Neural progenitor cell (in vitro differentiated cells): ENCODE data around the gene STXBP4. TPM values are rescaled to one million over a fixed set of nuclear protein-coding genes. Genes with fewer than 3 reads are reported as not detected.

Experiments used
- DNase-seq: peaks from one replicate; pipeline ENCODE4 v3.0.0-alpha.2; 2016; ENCODE audit warnings: low spot score
- H2AFZ ChIP-seq: fragments of 200-600 bp; sonication (generic); replicated peaks from 2 replicates; pipeline ENCODE4 v1.6.1; 2016; ENCODE audit warnings: antibody characterized with exemption
- H3F3A ChIP-seq: fragments of 200-600 bp; sonication (generic); 2 replicates; pipeline ENCODE4 v1.6.1; 2016; ENCODE audit warnings: antibody characterized with exemption, low read depth
- H3K27ac ChIP-seq: fragments of 200-600 bp; sonication (generic); 2 replicates; pipeline ENCODE4 v1.5.1; 2016; ENCODE audit warnings: mild to moderate bottlenecking
- H3K27me3 ChIP-seq: fragments of 200-600 bp; sonication (generic); 2 replicates; pipeline ENCODE4 v1.6.1; 2016; ENCODE audit warnings: mild to moderate bottlenecking, moderate library complexity
- H3K36me3 ChIP-seq: fragments of 200-600 bp; sonication (generic); 2 replicates; pipeline ENCODE4 v1.5.1; 2016
- H3K4me1 ChIP-seq: fragments of 200-600 bp; sonication (generic); 2 replicates; pipeline ENCODE4 v1.6.1; 2016; ENCODE audit warnings: mixed run types
- H3K4me2 ChIP-seq: fragments of 200-600 bp; sonication (generic); 2 replicates; pipeline ENCODE4 v1.6.1; 2016
- H3K4me3 ChIP-seq: fragments of 200-600 bp; sonication (generic); 2 replicates; pipeline ENCODE4 v1.5.1; 2016
- H3K79me2 ChIP-seq: fragments of 200-600 bp; sonication (generic); 2 replicates; pipeline ENCODE4 v1.6.1; 2016; ENCODE audit warnings: low read depth
- H3K9ac ChIP-seq: fragments of 200-600 bp; sonication (generic); 2 replicates; pipeline ENCODE4 v1.6.1; 2016
- H3K9me3 ChIP-seq: fragments of 200-600 bp; sonication (generic); 2 replicates; pipeline ENCODE4 v1.5.1; 2016; ENCODE audit warnings: low read depth
- H4K20me1 ChIP-seq: fragments of 200-600 bp; sonication (generic); 2 replicates; pipeline ENCODE4 v1.6.1; 2016; ENCODE audit warnings: low read depth
- H3K27ac Mint-ChIP-seq: 3 replicates; pipeline ENCODE4 v1.8.0; 2021; ENCODE audit warnings: mixed read lengths
- H3K27me3 Mint-ChIP-seq: 2 replicates; pipeline ENCODE4 v1.8.0; 2022; ENCODE audit warnings: low read depth, mild to moderate bottlenecking, inconsistent platforms, moderate library complexity, mixed read lengths; ENCODE audit not compliant: insufficient read depth
- H3K36me3 Mint-ChIP-seq: 3 replicates; pipeline ENCODE4 v1.8.0; 2021; ENCODE audit warnings: mixed read lengths
- H3K4me1 Mint-ChIP-seq: 3 replicates; pipeline ENCODE4 v1.8.0; 2021; ENCODE audit warnings: mixed read lengths
- H3K4me3 Mint-ChIP-seq: 3 replicates; pipeline ENCODE4 v1.8.0; 2021; ENCODE audit warnings: mild to moderate bottlenecking, moderate library complexity, mixed read lengths
- H3K9me3 Mint-ChIP-seq: 3 replicates; pipeline ENCODE4 v1.8.0; 2020; ENCODE audit warnings: mixed read lengths
- EZH2 ChIP-seq: fragments of 200-600 bp; sonication (generic); IDR thresholded peaks from 2 replicates; pipeline ENCODE4 v1.6.1; 2017; ENCODE audit warnings: antibody characterized with exemption, mild to moderate bottlenecking, moderate library complexity
- EZH2phosphoT487 ChIP-seq: fragments of 200-600 bp; sonication (generic); IDR thresholded peaks from 2 replicates; pipeline ENCODE4 v1.6.1; 2017; ENCODE audit warnings: antibody characterized with exemption
- total RNA-seq: library from RNA; depleted of rRNA; stranded (reverse); fragments of >200 nt; gene quantifications from 2 replicates; pipeline ENCODE4 v1.2.3, GENCODE V29; 2015; ENCODE audit warnings: low replicate concordance
- TF ChIP-seq, protein P1 (sequence below): fragments of 200-600 bp; sonication (generic); IDR thresholded peaks from 2 replicates; pipeline ENCODE4 v1.5.1; 2017; ENCODE audit warnings: antibody characterized with exemption, mild to moderate bottlenecking

The STXBP4 gene
- total RNA-seq, 1 donor from 2014 or later, result 111 TPM

DNA sequence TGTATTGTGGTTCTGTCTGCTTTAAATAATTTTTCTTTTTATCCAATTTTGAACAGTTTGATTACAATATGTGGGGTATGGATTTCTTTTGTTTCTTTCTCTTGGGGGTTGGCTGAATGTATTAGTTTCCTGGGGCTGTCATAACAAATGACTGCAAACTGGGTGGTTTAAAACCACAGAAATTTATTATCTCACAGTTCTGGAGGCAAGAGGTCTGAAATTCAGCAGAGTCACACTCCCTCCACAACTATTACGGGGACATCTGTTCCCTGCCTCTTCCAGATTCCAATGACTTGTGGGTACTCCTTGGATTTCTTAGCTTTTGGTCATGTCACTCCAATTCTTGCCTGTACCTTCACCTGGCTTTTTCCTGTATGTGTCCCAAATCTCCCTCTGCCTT is 23.8 kb upstream of the STXBP4 start:
- DNase-seq, result no peak
- no peaks in the 10 kb centered on the region for H3F3A ChIP-seq
- Mint-ChIP-seq H3K9me3 (no peaks in the 10 kb centered on the region), H3K27me3 (no peaks in the 10 kb centered on the region), H3K4me1 (no peaks in the 10 kb centered on the region), H3K27ac (no peak overlapping the region), H3K4me3 (no peak overlapping the region), H3K36me3 (peaks cover 13% of the 10 kb centered on the region)
- H3K36me3 ChIP-seq, result peaks cover 2% of the 10 kb centered on the region
- H3K4me2 ChIP-seq, result no peak overlapping the region
- H4K20me1 ChIP-seq, result no peaks in the 10 kb centered on the region
- no peak overlapping the region for H3K9ac ChIP-seq
- no peak overlapping the region for H3K4me3 ChIP-seq
- H3K4me1 ChIP-seq, result no peaks in the 10 kb centered on the region
- H3K27me3 ChIP-seq, result no peaks in the 10 kb centered on the region
- no peak overlapping the region for H2AFZ ChIP-seq
- H3K27ac ChIP-seq, result no peak overlapping the region
- TF ChIP-seq, protein P1, sequence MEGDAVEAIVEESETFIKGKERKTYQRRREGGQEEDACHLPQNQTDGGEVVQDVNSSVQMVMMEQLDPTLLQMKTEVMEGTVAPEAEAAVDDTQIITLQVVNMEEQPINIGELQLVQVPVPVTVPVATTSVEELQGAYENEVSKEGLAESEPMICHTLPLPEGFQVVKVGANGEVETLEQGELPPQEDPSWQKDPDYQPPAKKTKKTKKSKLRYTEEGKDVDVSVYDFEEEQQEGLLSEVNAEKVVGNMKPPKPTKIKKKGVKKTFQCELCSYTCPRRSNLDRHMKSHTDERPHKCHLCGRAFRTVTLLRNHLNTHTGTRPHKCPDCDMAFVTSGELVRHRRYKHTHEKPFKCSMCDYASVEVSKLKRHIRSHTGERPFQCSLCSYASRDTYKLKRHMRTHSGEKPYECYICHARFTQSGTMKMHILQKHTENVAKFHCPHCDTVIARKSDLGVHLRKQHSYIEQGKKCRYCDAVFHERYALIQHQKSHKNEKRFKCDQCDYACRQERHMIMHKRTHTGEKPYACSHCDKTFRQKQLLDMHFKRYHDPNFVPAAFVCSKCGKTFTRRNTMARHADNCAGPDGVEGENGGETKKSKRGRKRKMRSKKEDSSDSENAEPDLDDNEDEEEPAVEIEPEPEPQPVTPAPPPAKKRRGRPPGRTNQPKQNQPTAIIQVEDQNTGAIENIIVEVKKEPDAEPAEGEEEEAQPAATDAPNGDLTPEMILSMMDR, result no peak
- TF ChIP-seq EZH2phosphoT487 (no peak), EZH2 (no peak)
- no peaks in the 10 kb centered on the region for H3K9me3 ChIP-seq
- no peaks in the 10 kb centered on the region for H3K79me2 ChIP-seq

DNA sequence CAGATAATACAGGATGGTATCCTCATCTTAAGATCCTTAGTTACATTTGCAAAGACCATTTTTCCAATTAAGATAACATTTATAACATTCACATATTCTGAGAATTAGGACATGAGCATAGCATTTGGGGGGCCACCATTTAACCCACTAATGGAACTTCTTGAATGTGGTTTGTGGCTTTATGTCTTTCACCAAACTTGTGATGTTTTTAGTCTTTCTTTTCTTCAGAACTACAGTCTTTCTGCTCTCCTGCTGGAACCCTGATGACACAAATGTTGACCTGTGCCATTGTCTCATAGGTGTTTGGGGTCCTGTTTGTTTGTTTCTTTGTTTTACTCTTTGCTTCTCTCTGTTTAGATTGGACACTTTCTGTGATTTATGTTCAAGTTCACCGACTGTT is 23.3 kb upstream of the STXBP4 start:
- H3K36me3 ChIP-seq, result peaks cover 6% of the 10 kb centered on the region
- H3K4me2 ChIP-seq, result no peak overlapping the region
- Mint-ChIP-seq H3K36me3 (peaks cover 13% of the 10 kb centered on the region), H3K27me3 (no peaks in the 10 kb centered on the region), H3K27ac (no peak overlapping the region), H3K9me3 (no peaks in the 10 kb centered on the region), H3K4me1 (no peaks in the 10 kb centered on the region), H3K4me3 (no peak overlapping the region)
- H2AFZ ChIP-seq, result no peak overlapping the region
- no peak overlapping the region for H3K27ac ChIP-seq
- H3K4me1 ChIP-seq, result no peaks in the 10 kb centered on the region
- H3K9me3 ChIP-seq, result no peaks in the 10 kb centered on the region
- no peak overlapping the region for H3K4me3 ChIP-seq
- H3K9ac ChIP-seq, result no peak overlapping the region
- DNase-seq, result no peak
- no peaks in the 10 kb centered on the region for H4K20me1 ChIP-seq
- TF ChIP-seq EZH2 (no peak), EZH2phosphoT487 (no peak)
- TF ChIP-seq, protein P1, result no peak
- no peaks in the 10 kb centered on the region for H3K27me3 ChIP-seq
- no peaks in the 10 kb centered on the region for H3F3A ChIP-seq
- H3K79me2 ChIP-seq, result no peaks in the 10 kb centered on the region

DNA sequence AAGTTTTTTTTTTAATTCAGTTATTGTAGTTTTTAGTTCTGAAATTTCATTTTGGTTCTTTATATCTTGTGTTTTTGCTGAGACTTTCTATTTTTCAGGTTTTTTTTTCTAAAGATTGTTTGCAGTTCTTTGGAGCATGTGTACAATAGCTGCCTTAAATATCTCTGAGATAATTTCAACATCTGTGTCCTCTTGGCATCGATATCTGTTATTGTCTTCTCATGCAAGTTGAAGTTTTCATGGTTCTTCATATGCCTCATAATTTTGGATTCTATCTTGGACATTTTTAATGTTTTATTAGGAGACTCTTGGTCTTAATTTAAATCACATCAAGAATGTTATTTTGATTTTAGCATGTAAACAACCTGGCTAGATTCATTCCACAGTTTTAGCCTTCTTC is 22.9 kb upstream of the STXBP4 start:
- H3K27ac ChIP-seq, result no peak overlapping the region
- no peak overlapping the region for H3K4me3 Mint-ChIP-seq
- H3K79me2 ChIP-seq, result no peaks in the 10 kb centered on the region
- H3K4me2 ChIP-seq, result no peak overlapping the region
- peaks cover 10% of the 10 kb centered on the region for H3K36me3 ChIP-seq
- H3K27me3 ChIP-seq, result no peaks in the 10 kb centered on the region
- no peak overlapping the region for H3K9ac ChIP-seq
- no peak overlapping the region for H3K4me3 ChIP-seq
- H3F3A ChIP-seq, result no peaks in the 10 kb centered on the region
- H4K20me1 ChIP-seq, result no peaks in the 10 kb centered on the region
- no peaks in the 10 kb centered on the region for H3K9me3 ChIP-seq
- TF ChIP-seq, protein P1, result no peak
- TF ChIP-seq EZH2phosphoT487, result no peak
- no peak for TF ChIP-seq EZH2
- peaks cover 14% of the 10 kb centered on the region for H3K36me3 Mint-ChIP-seq
- H3K4me1 ChIP-seq, result no peaks in the 10 kb centered on the region
- no peaks in the 10 kb centered on the region for H3K9me3 Mint-ChIP-seq
- no peak overlapping the region for H2AFZ ChIP-seq
- no peaks in the 10 kb centered on the region for H3K4me1 Mint-ChIP-seq
- H3K27ac Mint-ChIP-seq, result no peak overlapping the region
- H3K27me3 Mint-ChIP-seq, result peaks cover under 1% of the 10 kb centered on the region
- DNase-seq, result no peak

DNA sequence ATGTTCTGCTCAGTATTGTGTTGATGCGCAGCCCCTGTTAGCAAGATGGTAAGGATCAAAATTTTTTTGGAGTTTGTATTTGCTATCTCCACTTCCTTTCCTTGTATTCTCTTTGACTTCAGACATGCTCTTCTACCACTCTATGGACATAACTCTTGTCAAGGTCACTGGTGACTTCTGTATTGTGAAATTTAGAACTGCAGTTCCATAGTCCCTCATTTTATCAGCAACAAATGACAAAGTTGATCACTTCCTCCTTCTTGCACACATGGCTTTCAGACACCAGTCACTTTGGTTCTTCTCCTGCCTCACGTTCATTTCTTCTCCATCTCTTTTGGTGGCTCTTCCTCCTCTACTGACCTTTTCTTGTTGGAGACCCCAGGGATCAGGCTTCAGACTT is 21.2 kb upstream of the STXBP4 start:
- H2AFZ ChIP-seq, result no peak overlapping the region
- H3K27ac ChIP-seq, result no peak overlapping the region
- no peak overlapping the region for H3K27ac Mint-ChIP-seq
- H3K4me1 ChIP-seq, result no peaks in the 10 kb centered on the region
- H3F3A ChIP-seq, result no peaks in the 10 kb centered on the region
- H4K20me1 ChIP-seq, result no peaks in the 10 kb centered on the region
- no peaks in the 10 kb centered on the region for H3K9me3 ChIP-seq
- H3K27me3 ChIP-seq, result no peaks in the 10 kb centered on the region
- H3K79me2 ChIP-seq, result no peaks in the 10 kb centered on the region
- TF ChIP-seq, protein P1, result no peak
- TF ChIP-seq EZH2 (no peak), EZH2phosphoT487 (no peak)
- H3K27me3 Mint-ChIP-seq, result peaks cover 2% of the 10 kb centered on the region
- H3K4me2 ChIP-seq, result no peak overlapping the region
- H3K4me3 ChIP-seq, result no peak overlapping the region
- H3K4me1 Mint-ChIP-seq, result no peaks in the 10 kb centered on the region
- H3K9ac ChIP-seq, result no peak overlapping the region
- no peak overlapping the region for H3K4me3 Mint-ChIP-seq
- no peak for DNase-seq
- no peaks in the 10 kb centered on the region for H3K9me3 Mint-ChIP-seq
- peaks cover 20% of the 10 kb centered on the region for H3K36me3 Mint-ChIP-seq
- peaks cover 10% of the 10 kb centered on the region for H3K36me3 ChIP-seq
